HG02840 (cell line): Measurements from ENCODE around the gene PRRT1B.

Experiments used
- ATAC-seq: cut with Tn5 transposase; IDR thresholded peaks from one replicate; pipeline ENCODE4 v1.9.1; 2021; ENCODE audit warnings: mild to moderate bottlenecking, moderate library complexity, moderate number of reproducible peaks; ENCODE audit not compliant: unreplicated experiment, low FRiP score

Gene PRRT1B

GRCh38 chr9:131577005-131578000, 32.0 kb downstream of the PRRT1B start:
- ATAC-seq: no peak

- no peak for ATAC-seq
Observed at GRCh38 chr9:131578021-131578420, 32.7 kb downstream of the PRRT1B start.

GRCh38 chr9:131578731-131579504, 33.6 kb downstream of the PRRT1B start:
- ATAC-seq: no peak

DNA sequence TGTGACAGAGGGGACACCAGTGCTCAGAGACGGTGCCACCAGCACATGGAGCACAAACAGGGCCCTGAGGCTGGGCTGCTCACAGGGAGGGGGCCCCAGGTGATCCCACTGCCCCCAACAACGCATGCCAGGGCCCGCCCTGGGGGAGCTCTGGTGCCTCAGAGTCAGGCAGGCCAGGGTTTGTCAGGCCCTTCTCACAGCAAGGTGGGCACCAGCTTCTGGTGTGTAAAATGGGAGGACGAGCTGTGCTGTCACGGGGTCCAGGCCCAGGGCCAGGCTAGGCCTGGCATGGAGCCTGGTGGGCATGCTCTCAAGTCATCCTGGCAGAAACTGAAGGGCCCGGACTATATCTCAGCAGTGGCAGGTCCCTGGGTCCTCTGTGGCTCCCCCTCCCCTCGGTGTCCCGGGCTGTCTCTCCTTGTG, 34.5 kb downstream of the PRRT1B start:
- no peak for ATAC-seq

DNA sequence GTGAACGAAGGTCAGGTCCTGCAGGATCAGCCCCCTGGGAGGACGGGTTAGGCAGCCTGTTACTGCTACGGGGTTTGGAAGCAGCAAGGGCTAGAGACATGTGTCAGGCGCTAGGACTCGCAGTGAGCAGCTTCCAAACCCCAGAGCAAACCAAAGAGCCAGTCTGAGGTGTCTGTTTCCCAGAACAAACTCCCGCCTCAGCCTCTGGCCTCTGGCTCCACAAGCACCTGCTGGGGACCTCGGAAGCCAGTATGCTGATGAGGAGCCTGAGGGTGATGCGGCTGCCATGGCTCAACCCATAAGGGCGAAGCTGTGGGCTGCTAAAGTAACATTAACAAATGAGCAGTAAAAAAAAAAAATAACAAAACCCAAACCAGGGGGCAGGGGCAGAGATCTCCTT, 35.0 kb downstream of the PRRT1B start:
- no peak for ATAC-seq

DNA sequence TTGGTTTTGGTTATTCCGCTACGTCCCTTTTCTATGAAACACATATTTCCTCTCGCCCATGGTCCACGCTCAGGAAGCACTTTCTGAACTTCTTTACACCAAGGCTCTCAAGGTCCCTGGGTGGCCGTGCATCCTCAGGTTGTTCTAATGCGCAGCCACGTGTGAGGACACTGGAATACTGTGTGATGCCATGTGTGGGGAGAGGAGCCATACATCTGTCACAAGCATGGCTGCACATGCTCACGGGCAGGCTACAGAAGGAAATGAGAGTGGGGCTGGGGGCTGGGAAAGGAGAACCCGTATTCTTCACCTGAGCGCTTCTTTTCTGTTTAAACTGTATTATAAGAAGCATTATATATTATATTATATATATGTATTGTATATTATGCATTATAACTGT, 36.7 kb downstream of the PRRT1B start:
- ATAC-seq: no peak

DNA sequence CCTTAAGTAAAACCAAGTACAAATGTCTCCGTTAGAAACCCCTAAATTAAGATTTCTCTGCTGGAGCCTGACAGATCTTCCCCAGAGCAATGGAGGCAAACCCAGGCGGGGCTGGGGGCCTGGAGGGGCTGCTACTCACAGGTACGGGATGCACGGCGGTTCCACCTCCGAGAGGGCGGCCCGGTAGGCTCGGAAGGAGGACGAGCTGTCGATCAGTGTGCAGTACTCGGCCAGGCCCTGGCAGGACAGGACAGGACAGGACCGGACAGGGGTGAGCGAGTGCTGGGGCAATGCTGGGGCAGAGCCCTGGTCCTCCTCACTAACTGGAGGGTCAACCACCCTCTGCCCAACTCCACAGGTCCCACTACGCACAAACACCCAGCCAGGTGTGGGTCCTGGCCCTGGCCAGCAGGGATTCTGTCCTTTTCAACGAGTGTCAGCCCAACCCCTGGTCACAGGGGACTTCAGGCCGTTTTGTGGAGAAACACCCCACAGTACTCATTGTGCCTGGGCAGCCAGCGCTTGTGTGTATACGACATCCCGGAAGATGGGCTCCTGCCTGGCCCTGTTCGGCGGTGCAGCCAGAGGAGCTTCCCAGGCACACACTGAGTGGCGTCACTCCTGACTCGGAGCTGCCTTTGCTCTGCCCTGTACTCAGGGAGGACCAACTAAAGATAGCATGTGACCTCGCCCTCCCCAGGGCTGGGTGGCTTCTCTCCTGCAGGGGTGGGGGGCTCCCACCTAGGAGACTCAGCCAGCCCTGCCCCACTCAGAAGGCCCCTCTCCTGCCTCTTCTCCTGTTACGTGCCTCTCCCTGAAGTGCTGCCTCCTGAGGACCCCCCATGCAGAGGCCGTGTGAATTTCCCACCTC, 37.4 kb downstream of the PRRT1B start:
- ATAC-seq: no peak

DNA sequence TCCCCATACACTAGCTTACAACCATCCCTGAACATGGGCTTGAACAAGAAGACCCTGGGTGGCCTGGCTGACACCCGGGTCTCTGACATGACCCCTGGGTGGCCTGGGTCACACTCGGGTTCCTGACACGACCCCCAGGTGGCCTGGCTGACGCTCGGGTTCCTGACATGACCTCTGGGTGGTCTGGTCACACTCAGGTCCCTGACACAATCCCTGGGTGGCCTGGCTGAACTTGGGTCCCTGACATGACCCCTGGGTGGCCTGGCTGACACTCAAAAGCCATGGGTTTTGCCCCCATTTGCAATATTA, 38.0 kb downstream of the PRRT1B start:
- no peak for ATAC-seq

GRCh38 chr9:131583836-131584555, 38.7 kb downstream of the PRRT1B start:
- ATAC-seq: no peak

- no peak for ATAC-seq
Observed at GRCh38 chr9:131584858-131585257, 39.5 kb downstream of the PRRT1B start.

GRCh38 chr9:131585375-131585774, 40.1 kb downstream of the PRRT1B start:
- ATAC-seq: no peak

- ATAC-seq: no peak
Observed at GRCh38 chr9:131587331-131587730, 42.0 kb downstream of the PRRT1B start.

GRCh38 chr9:131587906-131588305, 42.6 kb downstream of the PRRT1B start:
- no peak for ATAC-seq

GRCh38 chr9:131588396-131588795, 43.1 kb downstream of the PRRT1B start:
- no peak for ATAC-seq

- ATAC-seq: no peak
Observed at GRCh38 chr9:131589124-131589711, 43.9 kb downstream of the PRRT1B start.

GRCh38 chr9:131589993-131590392, 44.7 kb downstream of the PRRT1B start:
- ATAC-seq: no peak

DNA sequence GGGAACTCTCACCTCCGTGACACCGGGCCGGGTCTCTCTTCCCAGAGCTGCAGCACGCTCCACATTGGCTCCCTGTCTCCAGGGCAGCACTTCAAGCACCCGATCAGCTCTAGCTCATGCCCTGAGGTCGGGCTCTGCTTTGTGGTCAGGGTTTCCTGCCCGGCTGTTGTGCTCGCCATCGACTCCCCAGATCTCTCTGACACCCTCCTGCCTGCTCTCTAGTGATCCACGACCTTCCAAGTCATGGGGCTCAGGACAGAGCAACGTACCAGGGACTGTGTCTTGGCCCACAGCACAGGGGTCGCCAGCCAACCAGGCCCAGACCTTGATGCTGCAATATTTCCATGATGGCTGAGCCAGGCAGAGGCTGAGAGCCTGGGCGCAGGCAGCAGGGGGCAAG, 45.1 kb downstream of the PRRT1B start:
- no peak for ATAC-seq

DNA sequence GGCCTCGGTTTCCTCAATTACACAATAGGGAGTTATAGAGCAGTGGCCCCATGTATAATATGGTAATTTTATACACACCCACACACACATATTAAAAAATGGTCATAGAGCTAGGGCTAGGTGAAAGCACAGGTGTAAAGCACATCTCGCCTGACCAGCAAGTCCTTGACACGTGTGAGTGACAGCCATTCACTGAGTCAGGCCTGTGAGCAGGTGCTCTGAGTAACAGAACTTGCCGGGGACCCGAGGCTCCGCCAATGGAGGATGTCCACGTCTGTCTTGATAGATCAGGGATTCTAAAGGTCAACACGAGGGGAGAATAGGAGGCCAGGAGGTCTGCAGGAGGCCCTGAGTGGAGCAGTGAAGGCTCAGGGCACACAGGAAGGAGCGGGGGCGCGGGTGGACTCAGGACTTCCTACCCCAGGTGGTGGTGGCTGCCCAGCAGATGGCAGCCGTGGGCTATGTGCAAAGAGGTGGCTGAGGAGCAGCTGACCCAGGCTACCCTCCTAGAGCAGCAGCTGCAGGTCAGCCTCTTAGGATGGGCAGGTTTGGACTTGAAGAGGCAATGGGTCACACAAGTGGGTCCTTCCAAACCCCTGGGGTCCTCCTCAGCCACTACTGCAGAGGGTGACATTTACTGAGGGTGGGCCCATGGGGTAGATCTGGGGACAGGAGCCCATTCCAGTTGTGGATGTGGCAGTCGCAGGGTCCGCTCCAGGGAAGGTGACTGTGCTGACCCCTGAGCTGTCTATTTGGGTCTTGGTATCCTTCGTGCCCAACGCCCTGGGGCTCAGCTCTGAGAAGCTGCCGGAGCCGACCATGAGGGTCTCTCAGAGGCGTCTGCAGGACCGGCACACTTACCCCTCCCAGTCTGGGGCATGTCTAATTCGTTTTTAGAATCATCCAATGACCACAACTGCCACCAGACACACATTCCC, 45.9 kb downstream of the PRRT1B start:
- ATAC-seq: no peak

- ATAC-seq: no peak
Observed at GRCh38 chr9:131591845-131592208, 46.5 kb downstream of the PRRT1B start.
